ENCODE results near the gene HHIP.

DNA sequence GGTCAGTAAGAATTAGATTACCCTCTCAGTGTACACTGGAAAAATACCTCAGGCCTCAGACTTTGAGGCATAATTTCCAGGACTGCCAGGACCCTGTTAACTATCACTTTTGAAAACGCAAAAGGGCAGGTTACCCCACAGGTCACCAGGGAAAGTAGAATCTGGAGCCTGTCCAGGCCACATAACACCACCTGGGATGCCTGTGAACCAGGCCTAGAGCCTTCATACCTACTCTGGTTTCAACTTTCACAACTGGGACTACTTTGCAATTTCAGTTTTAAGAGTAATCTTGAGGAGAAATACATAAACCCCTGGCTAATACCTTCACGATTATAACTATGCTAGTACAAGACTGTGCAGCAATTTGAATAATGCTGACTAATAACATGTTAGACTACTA is 132.4 kb downstream of the HHIP start:
- TF ChIP-seq ZNF768 (CRISPR knock-in tag; IDR thresholded peaks at IDR 0.05) (no peak), CCAR2 (optimal IDR thresholded peaks at IDR 0.05; ENCODE audit: low read depth, low read length) (no peak), CREB1 (IDR thresholded peaks at IDR 0.05) (no peak), CREB1 (CRISPR knock-in tag; IDR thresholded peaks at IDR 0.05) (no peak)
- TF ChIP-seq, protein P1, sequence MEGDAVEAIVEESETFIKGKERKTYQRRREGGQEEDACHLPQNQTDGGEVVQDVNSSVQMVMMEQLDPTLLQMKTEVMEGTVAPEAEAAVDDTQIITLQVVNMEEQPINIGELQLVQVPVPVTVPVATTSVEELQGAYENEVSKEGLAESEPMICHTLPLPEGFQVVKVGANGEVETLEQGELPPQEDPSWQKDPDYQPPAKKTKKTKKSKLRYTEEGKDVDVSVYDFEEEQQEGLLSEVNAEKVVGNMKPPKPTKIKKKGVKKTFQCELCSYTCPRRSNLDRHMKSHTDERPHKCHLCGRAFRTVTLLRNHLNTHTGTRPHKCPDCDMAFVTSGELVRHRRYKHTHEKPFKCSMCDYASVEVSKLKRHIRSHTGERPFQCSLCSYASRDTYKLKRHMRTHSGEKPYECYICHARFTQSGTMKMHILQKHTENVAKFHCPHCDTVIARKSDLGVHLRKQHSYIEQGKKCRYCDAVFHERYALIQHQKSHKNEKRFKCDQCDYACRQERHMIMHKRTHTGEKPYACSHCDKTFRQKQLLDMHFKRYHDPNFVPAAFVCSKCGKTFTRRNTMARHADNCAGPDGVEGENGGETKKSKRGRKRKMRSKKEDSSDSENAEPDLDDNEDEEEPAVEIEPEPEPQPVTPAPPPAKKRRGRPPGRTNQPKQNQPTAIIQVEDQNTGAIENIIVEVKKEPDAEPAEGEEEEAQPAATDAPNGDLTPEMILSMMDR (CRISPR knock-in tag; IDR thresholded peaks at IDR 0.05) = no peak

Measured in HepG2 (cell line).